ENCODE results near the gene MSH3.

Gene MSH3

GRCh38 chr5:80762573-80762972 is 108.1 kb downstream of the MSH3 start (continued):
- TF ChIP-seq ZNF324 (tag by site-specific recombination; IDR thresholded peaks at IDR 0.05) (no peak), ZNF558 (tag by site-specific recombination; IDR thresholded peaks at IDR 0.05) (no peak), ZNF624 (tag by site-specific recombination; IDR thresholded peaks at IDR 0.05) (no peak), ZNF169 (tag by site-specific recombination; IDR thresholded peaks at IDR 0.05) (no peak), ZNF501 (tag by site-specific recombination; IDR thresholded peaks at IDR 0.05) (no peak)

GRCh38 chr5:80763211-80763610 is 108.8 kb downstream of the MSH3 start:
- ChIA-PET POLR2A (no interaction called here), CTCF (no interaction called here)
- Histone ChIP-seq H3K9me3 (ENCODE audit: control insufficient read depth, insufficient read depth, low read depth, low read length) (no peaks in the 10 kb centered on the region), H3K4me1 (ENCODE audit: control insufficient read depth, insufficient read depth, low read length) (no peaks in the 10 kb centered on the region), H3K36me3 (ENCODE audit: control insufficient read depth in 2 of 2, insufficient read depth in 1 of 2, low read length in 2 of 2) (peaks cover 0 to 5% of the 10 kb centered on the region in 2 experiments; a peak in 1 of 3 replicates), H3K4me3 (ENCODE audit: low read depth, low read length) (no peak overlapping the region), H3K27ac (ENCODE audit: extremely low read depth, low read depth, low read length) (no peak overlapping the region)
- TF ChIP-seq ZBTB6 (tag by site-specific recombination; IDR thresholded peaks at IDR 0.05) (no peak), ZNF146 (tag by site-specific recombination; IDR thresholded peaks at IDR 0.05) (no peak)

GRCh38 chr5:80763873-80764647 is 109.6 kb downstream of the MSH3 start:
- Histone ChIP-seq H3K36me3 (ENCODE audit: control insufficient read depth in 2 of 2, insufficient read depth in 1 of 2, low read length in 2 of 2) (peaks cover 0 to 5% of the 10 kb centered on the region in 2 experiments; a peak in 1 of 3 replicates), H3K4me3 (ENCODE audit: low read depth, low read length) (no peak overlapping the region), H3K9me3 (ENCODE audit: control insufficient read depth, insufficient read depth, low read depth, low read length) (no peaks in the 10 kb centered on the region), H3K4me1 (ENCODE audit: control insufficient read depth, insufficient read depth, low read length) (no peaks in the 10 kb centered on the region), H3K27ac (ENCODE audit: extremely low read depth, low read depth, low read length) (no peak overlapping the region)
- TF ChIP-seq ZNF335 (tag by site-specific recombination; conservative IDR thresholded peaks at IDR 0.05), result no peak
- no peak for TF ChIP-seq ZNF19 (tag by site-specific recombination; IDR thresholded peaks at IDR 0.05; ENCODE audit: low read depth)
- TF ChIP-seq TCF7L2 (IDR thresholded peaks at IDR 0.05; ENCODE audit: borderline replicate concordance, low read depth, low read length), result no peak
- 0 out of 2 replicates have a peak, but pooled peaks have one; percentile 12 for TF ChIP-seq ZNF362 (tag by site-specific recombination; IDR thresholded peaks at IDR 0.05)
- no peak for TF ChIP-seq IKZF3 (tag by site-specific recombination; IDR thresholded peaks at IDR 0.05)
- POLR2A ChIA-PET, result no interaction called here
- CTCF ChIA-PET, result interaction anchor here (0.5 kb wide), 1 partner anchor 77 kb away, joined by 4 read pairs; no protein-coding TSS in a partner anchor

- Histone ChIP-seq H3K4me3 (ENCODE audit: low read depth, low read length) (no peak overlapping the region), H3K36me3 (ENCODE audit: control insufficient read depth in 2 of 2, insufficient read depth in 1 of 2, low read length in 2 of 2) (peaks cover 0 to 5% of the 10 kb centered on the region in 2 experiments; a peak in 1 of 3 replicates), H3K27ac (ENCODE audit: extremely low read depth, low read depth, low read length) (no peak overlapping the region), H3K9me3 (ENCODE audit: control insufficient read depth, insufficient read depth, low read depth, low read length) (no peaks in the 10 kb centered on the region), H3K4me1 (ENCODE audit: control insufficient read depth, insufficient read depth, low read length) (no peaks in the 10 kb centered on the region)
- ChIA-PET CTCF (interaction anchor here (0.5 kb wide), 1 partner anchor 78 kb away, joined by 4 read pairs; no protein-coding TSS in a partner anchor), POLR2A (no interaction called here)
- TF ChIP-seq PATZ1 (tag by site-specific recombination; IDR thresholded peaks at IDR 0.05) (no peak), ZNF23 (tag by site-specific recombination; IDR thresholded peaks at IDR 0.05; ENCODE audit: borderline replicate concordance) (no peak), REPIN1 (tag by site-specific recombination; IDR thresholded peaks at IDR 0.05; ENCODE audit: low read depth) (no peak), ZNF600 (tag by site-specific recombination; IDR thresholded peaks at IDR 0.05) (no peak), ZBTB48 (tag by site-specific recombination; IDR thresholded peaks at IDR 0.05) (no peak), ZNF571 (tag by site-specific recombination; IDR thresholded peaks at IDR 0.05) (no peak), OSR2 (tag by site-specific recombination; IDR thresholded peaks at IDR 0.05) (no peak), GLIS1 (tag by site-specific recombination; IDR thresholded peaks at IDR 0.05) (no peak), ZNF596 (tag by site-specific recombination; IDR thresholded peaks at IDR 0.05) (no peak), ZNF768 (tag by site-specific recombination; IDR thresholded peaks at IDR 0.05) (no peak), ZBTB49 (tag by site-specific recombination; IDR thresholded peaks at IDR 0.05; ENCODE audit: low read depth) (no peak), KLF8 (tag by site-specific recombination; IDR thresholded peaks at IDR 0.05) (no peak), ZNF146 (tag by site-specific recombination; IDR thresholded peaks at IDR 0.05) (no peak)
These were observed 110.3 kb downstream of the MSH3 start for GRCh38 chr5:80764786-80765185.

All from HEK293 (cell line).